Left hindlimb (tissue), 1 donor: ENCODE data around the gene KLHDC10.
"Not testable (repeated sequence)": the region's sequence is repeated elsewhere in the genome, so short reads cannot be mapped to it uniquely, and the experiment has no call there.

ENCODE experiments used
- DNase-seq: peaks from one replicate; pipeline ENCODE4 v3.0.0-alpha.2; 2018

KLHDC10 gene

DNA sequence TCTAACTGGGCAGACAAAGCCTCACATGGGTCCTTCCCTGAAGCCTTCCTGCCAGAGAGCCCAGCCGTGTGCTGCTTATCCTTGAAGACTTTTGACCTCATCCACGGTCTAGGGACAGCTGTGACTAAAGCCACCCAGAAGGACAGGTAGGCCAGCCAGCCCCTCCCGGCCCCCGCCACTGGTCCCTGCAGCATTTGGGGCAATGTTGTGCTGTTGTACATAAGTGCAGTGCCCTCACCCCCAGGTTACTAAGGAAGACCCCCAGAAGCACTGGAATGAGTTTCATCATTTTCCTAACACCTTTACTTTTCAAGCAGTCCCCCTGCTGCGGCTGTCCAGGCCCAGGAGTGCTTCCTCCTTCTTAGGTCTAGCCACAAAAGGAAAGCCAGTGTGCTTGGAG is 91.9 kb downstream of the KLHDC10 start:
- DNase-seq, result no peak

DNA sequence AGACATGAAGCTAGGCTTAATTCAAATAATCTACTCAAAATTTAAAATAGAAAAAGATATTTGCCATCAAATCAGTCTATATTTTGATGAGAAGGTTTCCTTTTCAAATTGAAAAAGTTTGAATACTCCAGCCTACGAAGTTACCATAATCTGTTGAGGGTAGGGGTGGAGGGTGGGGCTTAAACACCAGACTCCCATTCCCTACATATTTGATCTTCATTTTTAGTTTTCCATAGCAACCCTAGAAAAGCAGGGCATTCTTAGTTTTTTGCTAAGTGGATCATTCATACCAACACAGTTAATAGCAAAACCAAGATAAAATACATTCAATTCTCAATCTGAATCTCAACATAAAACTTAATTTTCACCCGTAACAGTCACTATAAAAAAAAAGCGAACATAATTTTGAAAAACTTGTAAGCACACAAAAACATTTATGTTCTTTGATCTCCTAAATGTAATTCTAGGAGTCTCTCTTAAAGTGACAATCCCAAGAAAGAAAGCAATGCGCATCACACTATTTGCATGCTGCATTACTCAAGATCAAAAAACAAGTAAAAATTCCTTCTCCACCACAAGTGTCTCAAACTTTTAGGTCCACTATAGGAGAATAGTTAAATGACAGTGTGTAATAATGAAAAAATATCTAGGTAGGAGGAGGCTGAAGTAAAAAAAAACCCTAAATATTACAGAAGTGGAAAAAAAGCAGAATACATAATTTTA is 104.1 kb downstream of the KLHDC10 start:
- DNase-seq, result no peak

DNA sequence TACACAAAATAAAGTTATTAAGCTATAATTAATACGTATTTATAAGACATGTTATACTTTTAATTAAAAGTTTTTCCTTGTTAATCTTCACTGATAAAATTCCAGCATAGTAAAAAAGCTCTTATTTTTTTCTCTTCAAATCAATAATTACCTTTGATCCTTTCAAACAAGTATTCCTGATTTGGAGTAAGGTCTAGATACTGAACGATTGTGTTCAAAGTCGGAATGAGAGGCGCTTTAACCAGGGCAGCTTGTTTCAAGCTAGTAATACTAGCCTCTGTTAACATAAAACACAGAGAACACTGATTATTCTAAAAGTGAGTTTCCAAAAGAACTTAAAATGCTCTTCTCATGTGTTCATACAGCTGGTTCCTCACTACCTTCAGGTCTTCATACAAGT is 107.9 kb downstream of the KLHDC10 start:
- no peak for DNase-seq

DNA sequence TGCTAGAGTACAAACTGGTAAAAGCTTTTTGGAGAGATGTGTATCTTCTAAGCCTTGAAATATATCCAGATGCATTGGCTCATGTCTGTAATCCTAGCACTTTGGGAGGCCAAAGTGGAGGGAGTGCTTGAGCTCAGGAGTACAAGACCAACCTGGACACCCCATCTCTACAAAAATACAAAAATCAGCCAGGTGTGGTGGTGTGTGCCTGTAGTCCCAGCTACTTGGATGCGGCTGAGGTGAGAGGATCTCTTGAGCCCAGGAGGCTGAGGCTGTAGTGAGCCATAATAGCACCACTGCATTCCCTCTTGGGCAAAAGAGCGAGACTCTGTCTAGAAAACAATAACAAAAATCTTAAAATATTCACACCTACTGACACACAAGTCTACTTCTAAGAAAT is 109.3 kb downstream of the KLHDC10 start:
- DNase-seq, result no peak

DNA sequence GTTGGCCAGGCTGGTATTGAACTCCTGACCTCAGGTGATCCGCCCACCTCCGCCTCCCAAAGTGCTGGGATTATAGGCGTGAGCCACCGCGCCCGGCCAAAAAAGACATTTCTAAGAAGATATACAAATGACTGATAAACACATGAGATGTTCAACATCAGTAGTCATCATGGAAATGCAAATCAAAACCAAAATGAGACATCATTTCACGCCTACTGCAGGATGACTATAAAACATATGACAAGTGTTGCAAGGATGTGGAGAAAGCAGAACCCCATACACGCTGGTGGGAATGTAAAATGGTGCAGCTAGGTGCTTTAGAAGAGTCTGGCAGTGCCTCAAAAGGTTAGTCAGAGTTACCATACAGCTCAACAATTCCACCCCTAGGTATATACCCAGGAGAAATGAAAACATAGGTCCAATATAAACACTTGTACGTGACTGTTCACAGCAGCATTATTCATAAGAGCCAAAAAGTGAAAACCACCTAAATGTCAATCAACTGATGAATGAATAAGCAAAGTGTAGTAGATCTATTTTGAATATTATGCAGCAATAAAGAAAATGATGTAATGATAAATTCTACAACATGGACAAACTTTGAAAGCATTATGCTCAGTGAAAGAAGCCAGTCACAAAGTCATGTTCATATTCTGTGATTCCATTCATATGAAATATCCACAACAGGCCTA is 110.4 kb downstream of the KLHDC10 start:
- no peak for DNase-seq

DNA sequence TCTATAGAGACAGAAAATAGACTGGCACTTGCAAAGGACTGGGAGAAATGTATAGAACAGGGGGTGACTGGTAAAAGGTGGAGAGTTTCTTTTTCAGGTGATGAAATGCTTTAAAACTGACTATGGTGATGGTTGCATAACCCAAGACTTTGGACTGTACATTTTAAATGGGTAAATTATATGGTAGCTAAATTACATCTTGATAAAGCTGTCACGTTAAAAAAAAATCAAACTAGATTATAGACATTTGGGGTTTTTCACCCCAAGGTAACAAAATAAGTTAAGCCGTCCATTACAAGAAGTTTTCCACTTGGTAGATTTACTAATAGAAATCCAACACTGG is 110.9 kb downstream of the KLHDC10 start:
- DNase-seq, result no peak

DNA sequence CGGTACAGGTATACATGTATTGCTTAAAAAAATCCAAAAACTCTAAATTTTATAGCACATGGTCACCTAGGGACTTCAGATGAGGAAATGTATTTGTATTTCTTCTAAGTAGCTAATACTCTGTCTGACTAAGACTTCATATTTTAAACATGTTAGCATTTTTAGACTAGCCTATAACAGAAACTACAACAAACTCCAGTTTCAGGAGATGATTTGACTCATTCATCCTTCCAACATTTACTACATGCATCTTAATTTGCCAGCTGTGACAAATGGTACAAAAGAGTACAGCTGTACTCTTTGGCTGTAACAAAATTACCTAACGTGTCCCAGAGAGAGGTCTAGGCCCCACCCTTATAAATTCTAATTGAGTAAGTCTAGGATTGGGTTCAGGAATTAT is 112.7 kb downstream of the KLHDC10 start:
- DNase-seq, result no peak

DNA sequence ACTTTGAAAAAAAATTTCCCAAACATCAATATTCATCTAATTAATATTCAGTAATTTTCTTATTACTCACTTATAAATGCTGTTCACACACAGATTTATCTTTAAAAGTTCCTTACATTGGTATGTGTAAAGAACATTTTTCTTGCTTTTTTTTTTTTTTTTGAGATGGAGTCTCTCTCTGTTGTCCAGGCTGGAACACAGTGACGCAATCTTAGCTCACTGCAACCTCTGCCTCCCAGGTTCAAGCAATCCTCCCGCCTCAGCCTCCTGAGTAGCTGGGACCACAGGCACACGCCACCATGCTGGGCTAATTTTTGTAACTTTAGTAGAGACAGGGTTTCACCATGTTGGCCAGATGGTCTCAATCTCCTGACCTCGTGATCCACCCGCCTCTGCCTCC is 114.0 kb downstream of the KLHDC10 start:
- not testable (repeated sequence) for DNase-seq
